A549 (cell line): Measurements from ENCODE around the gene SLC6A19. TPM values are rescaled to one million over a fixed set of nuclear protein-coding genes. Genes with fewer than 3 reads are reported as not detected.

Source experiments
- ATAC-seq, 2 experiments: fragments of 200-7000 bp in 1 of 2; fragments of >200 bp in 1 of 2; cut with Nextera tagmentation in 1 of 2; cut with Tn5 transposase in 1 of 2; 3 replicates each; pipeline versions ENCODE4 v1.8.0 to v1.9.1; 2018 to 2020; ENCODE audit warnings: mild to moderate bottlenecking in 1 of 2, moderate library complexity in 1 of 2
- CTCF ChIA-PET: fragments of 300-600 bp; sonication (Branson Sonifier 250); formaldehyde crosslinking; extraction: SDS; loops from one replicate; lab custom pipeline; 2021; ENCODE audit warnings: antibody characterized with exemption, inconsistent platforms; lab: Yijun Ruan, JAX
- POLR2A ChIA-PET: fragments of 350-600 bp; formaldehyde crosslinking; extraction: SDS; loops from one replicate; lab custom pipeline; 2021; ENCODE audit warnings: antibody characterized with exemption, inconsistent platforms; lab: Yijun Ruan, JAX
- DNase-seq, 2 experiments: peaks; one replicate each; pipeline versions ENCODE4 v3.0.0 to v3.0.0-alpha.2; 2011 to 2016; ENCODE audit warnings: low read depth in 1 of 2, low spot score in 1 of 2
- FAIRE-seq: peaks from 2 replicates; lab custom pipeline; 2011; peaks lifted over from hg19 to GRCh38; lab: Jason Lieb, UNC
- H3K27ac ChIP-seq, 2 experiments: fragments of >200 bp; sonication (Bioruptor Twin); formaldehyde crosslinking; 3 replicates each; pipeline ENCODE4 v1.5.1; 2016 to 2017
- H3K4me1 ChIP-seq: fragments of >200 bp; sonication (Bioruptor Twin); formaldehyde crosslinking; 3 replicates; pipeline ENCODE4 v1.6.1; 2016
- H3K4me2 ChIP-seq: fragments of >200 bp; sonication (Bioruptor Twin); formaldehyde crosslinking; 3 replicates; pipeline ENCODE4 v1.6.1; 2016
- H3K4me3 ChIP-seq: fragments of >200 bp; sonication (Bioruptor Twin); formaldehyde crosslinking; 3 replicates; pipeline ENCODE4 v1.5.1; 2016
- H3K9me3 ChIP-seq: fragments of >200 bp; sonication (Bioruptor Twin); formaldehyde crosslinking; 3 replicates; pipeline ENCODE4 v1.6.1; 2016
- BCL3 ChIP-seq: fragments of >200 bp; sonication (Bioruptor Twin); formaldehyde crosslinking; IDR thresholded peaks from 3 replicates; pipeline ENCODE4 v1.6.1; 2016
- BHLHE40 ChIP-seq: IDR thresholded peaks from 2 replicates; pipeline ENCODE4 v1.6.1; 2012; ENCODE audit warnings: low read depth, low read length, inconsistent platforms
- CBX8 ChIP-seq: fragments of 200-600 bp; sonication (generic); IDR thresholded peaks from 2 replicates; pipeline ENCODE4 v1.6.1; 2016
- CEBPB ChIP-seq, 2 experiments: fragments of >200 bp in 1 of 2; sonication (Bioruptor Twin) in 1 of 2; formaldehyde crosslinking in 1 of 2; IDR thresholded peaks; 2 replicates each; pipeline ENCODE4 v1.6.1; 2012 to 2016
- CHD4 ChIP-seq: fragments of 200-600 bp; sonication (generic); IDR thresholded peaks from 2 replicates; pipeline ENCODE4 v1.6.1; 2016; ENCODE audit warnings: antibody characterized with exemption, mild to moderate bottlenecking, borderline replicate concordance
- EHF ChIP-seq: fragments of 250-450 bp; sonication (Bioruptor Pico); IDR thresholded peaks from 2 replicates; pipeline ENCODE4 v1.5.0; 2020; ENCODE audit warnings: mild to moderate bottlenecking
- ELK1 ChIP-seq: fragments of 150-350 bp; IDR thresholded peaks from 2 replicates; pipeline ENCODE4 v1.6.1; 2014; ENCODE audit warnings: low read depth, mild to moderate bottlenecking, low read length
- FOXS1 ChIP-seq: fragments of 250-450 bp; sonication (Bioruptor Pico); IDR thresholded peaks from 2 replicates; pipeline ENCODE4 v1.5.0; 2020; ENCODE audit warnings: mild to moderate bottlenecking, moderate library complexity
- GATA3 ChIP-seq: IDR thresholded peaks from 2 replicates; pipeline ENCODE4 v1.6.1; 2012; ENCODE audit warnings: borderline replicate concordance
- HDAC2 ChIP-seq: fragments of 200-600 bp; sonication (generic); IDR thresholded peaks from 2 replicates; pipeline ENCODE4 v1.6.1; 2016
- HOXB13 ChIP-seq: fragments of 250-450 bp; sonication (Bioruptor Pico); IDR thresholded peaks from 2 replicates; pipeline ENCODE4 v1.5.0; 2020; ENCODE audit warnings: low read depth, mild to moderate bottlenecking, moderate library complexity
- HOXB5 ChIP-seq: fragments of 250-450 bp; sonication (Bioruptor Pico); IDR thresholded peaks from 2 replicates; pipeline ENCODE4 v1.5.0; 2020; ENCODE audit warnings: mild to moderate bottlenecking, moderate library complexity
- JUN ChIP-seq, 2 experiments: fragments of >200 bp; sonication (Bioruptor Twin); formaldehyde crosslinking; IDR thresholded peaks; 2 replicates in 1 of 2; 3 replicates in 1 of 2; pipeline ENCODE4 v1.6.1; 2016 to 2017
- JUNB ChIP-seq: fragments of >200 bp; sonication (Bioruptor Twin); formaldehyde crosslinking; IDR thresholded peaks from 2 replicates; pipeline ENCODE4 v1.6.1; 2016
- KDM1A ChIP-seq: fragments of 200-600 bp; sonication (generic); IDR thresholded peaks from 2 replicates; pipeline ENCODE4 v1.6.1; 2016; ENCODE audit warnings: low read depth, mild to moderate bottlenecking
- MAFK ChIP-seq: fragments of 450-650 bp; IDR thresholded peaks from 2 replicates; pipeline ENCODE4 v1.6.1; 2014; ENCODE audit not compliant: partially characterized antibody
- MAX ChIP-seq: IDR thresholded peaks from 2 replicates; pipeline ENCODE4 v1.6.1; 2012
- MYC ChIP-seq: IDR thresholded peaks from 2 replicates; pipeline ENCODE4 v1.6.1; 2012; ENCODE audit warnings: mild to moderate bottlenecking, inconsistent platforms, low read length, improper control_type of control experiment, borderline replicate concordance
- NFE2L2 ChIP-seq: fragments of 150-350 bp; conservative IDR thresholded peaks from 2 replicates; pipeline ENCODE4 v1.6.1; 2014; ENCODE audit warnings: low read length
- NPAS2 ChIP-seq: fragments of 250-450 bp; sonication (Bioruptor Pico); IDR thresholded peaks from 2 replicates; pipeline ENCODE4 v1.8.0; 2022; ENCODE audit warnings: mild to moderate bottlenecking, moderate library complexity, borderline replicate concordance
- NR3C1 ChIP-seq: fragments of >200 bp; sonication (Bioruptor Twin); formaldehyde crosslinking; IDR thresholded peaks from 3 replicates; pipeline ENCODE4 v1.6.1; 2017
- PHF8 ChIP-seq: fragments of 200-600 bp; sonication (generic); IDR thresholded peaks from 2 replicates; pipeline ENCODE4 v1.6.1; 2016; ENCODE audit warnings: low read depth, mild to moderate bottlenecking, antibody characterized with exemption, moderate library complexity, borderline replicate concordance
- RCOR1 ChIP-seq: fragments of 150-350 bp; IDR thresholded peaks from 2 replicates; pipeline ENCODE4 v1.6.1; 2014; ENCODE audit warnings: antibody characterized with exemption, low read length, low read depth
- RFX5 ChIP-seq: fragments of 450-650 bp; IDR thresholded peaks from 2 replicates; pipeline ENCODE4 v1.7.1; 2014; ENCODE audit warnings: antibody characterized with exemption, mild to moderate bottlenecking, moderate library complexity
- TFCP2L1 ChIP-seq: fragments of 250-450 bp; sonication (Bioruptor Pico); IDR thresholded peaks from 2 replicates; pipeline ENCODE4 v1.5.0; 2021; ENCODE audit warnings: mild to moderate bottlenecking
- TP53 ChIP-seq: fragments of 250-450 bp; sonication (Bioruptor Pico); IDR thresholded peaks from 2 replicates; pipeline ENCODE4 v1.5.0; 2021; ENCODE audit warnings: mild to moderate bottlenecking, moderate library complexity
- USF2 ChIP-seq: fragments of 450-650 bp; IDR thresholded peaks from 2 replicates; pipeline ENCODE4 v1.6.1; 2014; ENCODE audit warnings: antibody characterized with exemption
- ZC3H11A ChIP-seq: fragments of 450-650 bp; IDR thresholded peaks from 2 replicates; pipeline ENCODE4 v1.6.1; 2014; ENCODE audit warnings: antibody characterized with exemption, mild to moderate bottlenecking
- ZFP36 ChIP-seq: fragments of 450-650 bp; IDR thresholded peaks from 2 replicates; pipeline ENCODE4 v1.6.1; 2014; ENCODE audit warnings: borderline replicate concordance; ENCODE audit not compliant: partially characterized antibody
- ZSCAN20 ChIP-seq: fragments of 250-450 bp; sonication (Bioruptor Pico); IDR thresholded peaks from 2 replicates; pipeline ENCODE4 v1.8.0; 2022; ENCODE audit warnings: mild to moderate bottlenecking, moderate library complexity
- WGBS: methylation state at CpG from one replicate; pipeline ENCODE4 v1.1.6; 2017; ENCODE audit errors: missing lambda C conversion rate; 5-methylcytosine and 5-hydroxymethylcytosine counted together
- polyA plus RNA-seq, 4 experiments: library from polyadenylated mRNA; depleted of rRNA in 3 of 4; stranded (reverse); fragments of >200 nt; fragmentation: RNase III in 1 of 4; extraction: RNeasy Plus Mini Kit Qiagen cat#74134 plus additional on column Dnase treatment in 1 of 4; gene quantifications; 2 replicates in 3 of 4; 3 replicates in 1 of 4; pipeline ENCODE4 v1.2.3, GENCODE V29; 2011 to 2017

SLC6A19 gene
- polyA plus RNA-seq, 2 of the 4 experiments (the other 2 are of a cell fraction), result 0.01 TPM; not detected in 1

GRCh38 chr5:1186351-1187233, 14.8 kb upstream of the SLC6A19 start:
- WGBS, result 39% methylated on average over 12 of the region's 18 CpGs
- Histone ChIP-seq H3K27ac (no peak overlapping the region), H3K9me3 (no peaks in the 10 kb centered on the region), H3K4me2 (no peak overlapping the region), H3K4me3 (no peak overlapping the region), H3K4me1 (no peaks in the 10 kb centered on the region)
- CTCF ChIA-PET, result interaction anchor here (1.6 to 7.4 kb wide), 4 partner anchors 13 to 458 kb away, joined by 3 to 91 read pairs (median 20); no protein-coding TSS in a partner anchor
- POLR2A ChIA-PET, result no interaction called here
- FAIRE-seq, result no peak
- TF ChIP-seq HDAC2 (no peak), HOXB5 (CRISPR knock-in tag) (no peak), MYC (no peak), HOXB13 (CRISPR knock-in tag) (no peak), KDM1A (no peak), NPAS2 (no peak), JUN (IDR thresholded peaks at IDR 0.05) (no peak), MAFK (no peak), MAX (no peak), NR3C1 (no peak), RCOR1 (no peak), NFE2L2 (no peak)
- TF ChIP-seq, all 56 proteins: peak for 0
- ATAC-seq (no peak), DNase-seq (no peak)

- CTCF ChIA-PET, result interaction anchor here (1.1 to 7.4 kb wide), 2 partner anchors 14 to 22 kb away, joined by 3 to 91 read pairs; no protein-coding TSS in a partner anchor
- no peak for TF ChIP-seq GATA3
- TF ChIP-seq MYC, result no peak
- no peak for TF ChIP-seq TP53 (CRISPR knock-in tag)
- no peak for TF ChIP-seq ELK1
- no peak for TF ChIP-seq ZSCAN20 (CRISPR knock-in tag)
- ATAC-seq, result no peak
- DNase-seq, result no peak
- 27% methylated on average over 8 of the region's 18 CpGs for WGBS
- Histone ChIP-seq H3K9me3 (no peaks in the 10 kb centered on the region), H3K27ac (no peak overlapping the region), H3K4me1 (no peaks in the 10 kb centered on the region), H3K4me2 (no peak overlapping the region), H3K4me3 (no peak overlapping the region)
- POLR2A ChIA-PET, result no interaction called here
- FAIRE-seq, result no peak
Observed at GRCh38 chr5:1187234-1187949, 14.0 kb upstream of the SLC6A19 start.

- FAIRE-seq, result no peak
- Histone ChIP-seq H3K4me2 (no peak overlapping the region), H3K4me3 (no peak overlapping the region), H3K4me1 (no peaks in the 10 kb centered on the region), H3K27ac (no peak overlapping the region), H3K9me3 (no peaks in the 10 kb centered on the region)
- POLR2A ChIA-PET, result no interaction called here
- 66% methylated on average over 8 of the region's 8 CpGs for WGBS
- CTCF ChIA-PET, result interaction anchor here (1.1 to 7.4 kb wide), 2 partner anchors 14 to 21 kb away, joined by 3 to 91 read pairs; no protein-coding TSS in a partner anchor
- ATAC-seq, result no peak
- DNase-seq, result no peak
- TF ChIP-seq JUN (IDR thresholded peaks at IDR 0.05) (no peak), CHD4 (no peak), JUNB (no peak), NPAS2 (no peak), PHF8 (no peak), HDAC2 (no peak), TFCP2L1 (CRISPR knock-in tag) (no peak), BCL3 (no peak), RFX5 (no peak), USF2 (no peak), CBX8 (no peak), EHF (CRISPR knock-in tag) (no peak), FOXS1 (CRISPR knock-in tag) (no peak), ZC3H11A (no peak), BHLHE40 (no peak), CEBPB (IDR thresholded peaks at IDR 0.05) (no peak), ELK1 (no peak), ZFP36 (no peak)
Observed at GRCh38 chr5:1187950-1188334, 13.5 kb upstream of the SLC6A19 start.
